Keratinocyte (primary cell): Measurements from ENCODE around the gene TBC1D7. TPM values are rescaled to one million over a fixed set of nuclear protein-coding genes. Genes with fewer than 3 reads are reported as not detected.

Experiments used
- DNase-seq: peaks from one replicate; pipeline ENCODE4 v3.0.0-alpha.2; 2011; ENCODE audit warnings: low read depth, missing footprints, low spot score
- FAIRE-seq: peaks from 2 replicates; lab custom pipeline; 2011; peaks lifted over from hg19 to GRCh38; lab: Jason Lieb, UNC
- H2AFZ ChIP-seq: 2 replicates; pipeline ENCODE4 v1.6.0; 2012; ENCODE audit warnings: low read length, control low read depth, inconsistent platforms; ENCODE audit not compliant: control insufficient read depth
- H3K27ac ChIP-seq: 2 replicates; pipeline ENCODE4 v1.5.1; 2011; ENCODE audit warnings: low read length; ENCODE audit not compliant: control insufficient read depth, insufficient read depth
- H3K27me3 ChIP-seq: 3 replicates; pipeline ENCODE4 v1.6.0; 2011; ENCODE audit warnings: low read length; ENCODE audit not compliant: control insufficient read depth, insufficient read depth; ENCODE audit errors: extremely low read depth
- H3K36me3 ChIP-seq, 2 experiments: 2 replicates in 1 of 2; 3 replicates in 1 of 2; pipeline ENCODE4 v1.5.1; 2011; ENCODE audit warnings: low read length in 2 of 2, mild to moderate bottlenecking in 1 of 2; ENCODE audit not compliant: control insufficient read depth in 2 of 2, insufficient read depth in 2 of 2; ENCODE audit errors: extremely low read depth in 1 of 2
- H3K4me1 ChIP-seq: 3 replicates; pipeline ENCODE4 v1.5.1; 2011; ENCODE audit warnings: low read length; ENCODE audit not compliant: control insufficient read depth, insufficient read depth; ENCODE audit errors: extremely low read depth
- H3K4me2 ChIP-seq: 3 replicates; pipeline ENCODE4 v1.6.0; 2011; ENCODE audit warnings: low read depth, low read length; ENCODE audit not compliant: control insufficient read depth, insufficient read depth; ENCODE audit errors: extremely low read depth
- H3K4me3 ChIP-seq, 3 experiments: fragments of 200-600 bp in 1 of 3; sonication (generic) in 1 of 3; 2 replicates in 2 of 3; 3 replicates in 1 of 3; pipeline ENCODE4 v1.5.1; 2011 to 2016; ENCODE audit warnings: low read length in 3 of 3, mild to moderate bottlenecking in 3 of 3, control low read depth in 2 of 3, inconsistent platforms in 1 of 3, low read depth in 1 of 3, mixed read lengths in 1 of 3, mixed run types in 1 of 3, moderate library complexity in 1 of 3; ENCODE audit not compliant: control insufficient read depth in 2 of 3, insufficient read depth in 2 of 3; ENCODE audit errors: extremely low read depth in 1 of 3
- H3K79me2 ChIP-seq: 2 replicates; pipeline ENCODE4 v1.6.0; 2012; ENCODE audit warnings: low read length; ENCODE audit not compliant: control insufficient read depth, insufficient read depth
- H3K9ac ChIP-seq: 3 replicates; pipeline ENCODE4 v1.6.0; 2011; ENCODE audit warnings: low read length; ENCODE audit not compliant: control insufficient read depth, insufficient read depth; ENCODE audit errors: extremely low read depth
- H3K9me1 ChIP-seq: 3 replicates; pipeline ENCODE4 v1.6.0; 2011; ENCODE audit warnings: low read length; ENCODE audit not compliant: control insufficient read depth, insufficient read depth; ENCODE audit errors: extremely low read depth
- H3K9me3 ChIP-seq: 2 replicates; pipeline ENCODE4 v1.5.1; 2012; ENCODE audit warnings: low read depth, low read length; ENCODE audit not compliant: control insufficient read depth
- H4K20me1 ChIP-seq: 3 replicates; pipeline ENCODE4 v1.6.0; 2011; ENCODE audit warnings: low read length; ENCODE audit not compliant: control insufficient read depth, insufficient read depth; ENCODE audit errors: extremely low read depth
- CTCF ChIP-seq, 3 experiments: IDR thresholded peaks in 1 of 3; conservative IDR thresholded peaks in 1 of 3; optimal IDR thresholded peaks in 1 of 3; 2 replicates in 2 of 3; 3 replicates in 1 of 3; pipeline versions ENCODE3 to v1.5.1; 2011; ENCODE audit warnings: low read length in 3 of 3, mild to moderate bottlenecking in 3 of 3, moderate library complexity in 2 of 3, control low read depth in 1 of 3, inconsistent platforms in 1 of 3; ENCODE audit not compliant: insufficient read depth in 2 of 3; ENCODE audit errors: extremely low read depth in 1 of 3
- EZH2 ChIP-seq: IDR thresholded peaks from one replicate; pipeline ENCODE4 v1.6.1; 2012; ENCODE audit warnings: inconsistent platforms, mild to moderate bottlenecking, low read length, moderate library complexity
- dilution Hi-C: fragments of 300-500 bp; cut with MboI; formaldehyde crosslinking; loops from one replicate; pipeline ENCODE4 v1.7.0; 2020; ENCODE audit warnings: low sequenced_read_pairs; ENCODE audit not compliant: extremely low pct_ligation_motif_present
- polyA plus RNA-seq, 5 experiments: library from polyadenylated mRNA; depleted of rRNA in 3 of 5; stranded (reverse) in 3 of 5; stranded (forward) in 1 of 5; unstranded in 1 of 5; fragments of >200 nt; gene quantifications; 1 replicate in 1 of 5; 2 replicates in 3 of 5; 3 replicates in 1 of 5; pipeline versions ENCODE4 v1.2.1 to v1.2.3, GENCODE V29; 2011 to 2012; ENCODE audit warnings: missing spikeins in 2 of 5, low read depth in 1 of 5, low replicate concordance in 1 of 5

TBC1D7 gene
- polyA plus RNA-seq, 1 donor (not counting 4 experiments of a cell fraction or from before 2014, with no cell fraction given), result 30.4 TPM

- Histone ChIP-seq H3K4me2 (peak overlapping the region; percentile 96), H3K27ac (peak overlapping the region; percentile 94), H3K9me3 (no peaks in the 10 kb centered on the region), H4K20me1 (no peaks in the 10 kb centered on the region), H3K9me1 (no peaks in the 10 kb centered on the region), H3K9ac (peak overlapping the region; percentile 51), H2AFZ (no peak overlapping the region), H3K4me1 (peaks cover 55% of the 10 kb centered on the region), H3K4me3 (no peak overlapping the region), H3K27me3 (no peaks in the 10 kb centered on the region), H3K36me3 (no peaks in the 10 kb centered on the region), H3K79me2 (no peaks in the 10 kb centered on the region)
- DNase-seq (no peak), FAIRE-seq (peak; percentile 71)
- dilution Hi-C loops, result no loop called here
- no peak for TF ChIP-seq CTCF (optimal IDR thresholded peaks at IDR 0.05 in 1 of 3, IDR thresholded peaks at IDR 0.05 in 1 of 3, conservative IDR thresholded peaks at IDR 0.05 in 1 of 3; ENCODE audit: extremely low read depth in 1 of 3, insufficient read depth in 2 of 3, low read length in 3 of 3)
- no peak for TF ChIP-seq EZH2
Measured at GRCh38 chr6:13354331-13355042, 26.1 kb upstream of the TBC1D7 start.

GRCh38 chr6:13352165-13352564 lies 23.8 kb upstream of the TBC1D7 start:
- H3K36me3 ChIP-seq, result no peaks in the 10 kb centered on the region
- H3K4me2 ChIP-seq, result no peak overlapping the region
- H3K79me2 ChIP-seq, result no peaks in the 10 kb centered on the region
- H3K27me3 ChIP-seq, result no peaks in the 10 kb centered on the region
- peaks cover 52% of the 10 kb centered on the region for H3K4me1 ChIP-seq
- no peak overlapping the region for H2AFZ ChIP-seq
- no peak overlapping the region for H3K9ac ChIP-seq
- dilution Hi-C loops, result no loop called here
- FAIRE-seq (no peak), DNase-seq (no peak)
- no peaks in the 10 kb centered on the region for H3K9me3 ChIP-seq
- TF ChIP-seq CTCF (optimal IDR thresholded peaks at IDR 0.05 in 1 of 3, IDR thresholded peaks at IDR 0.05 in 1 of 3, conservative IDR thresholded peaks at IDR 0.05 in 1 of 3; ENCODE audit: extremely low read depth in 1 of 3, insufficient read depth in 2 of 3, low read length in 3 of 3), result no peak
- TF ChIP-seq EZH2, result no peak
- no peaks in the 10 kb centered on the region for H4K20me1 ChIP-seq
- no peak overlapping the region for H3K27ac ChIP-seq
- H3K4me3 ChIP-seq, result no peak overlapping the region
- no peaks in the 10 kb centered on the region for H3K9me1 ChIP-seq
